MCF 10A (cell line): Measurements from ENCODE around the gene REPS2. TPM values are rescaled to one million over a fixed set of nuclear protein-coding genes. Genes with fewer than 3 reads are reported as not detected.
A peak's percentile ranks its signal among the peaks of the same experiment; 100 is the strongest.

Source experiments
- Bru-seq: library from RNA; stranded (reverse); fragments of 400-500 nt; gene quantifications from one replicate; lab custom pipeline; 2021; lab: Mats Ljungman, UMichigan
- BruChase-seq, 2 experiments: library from RNA; stranded (reverse); fragments of 400-500 nt; gene quantifications; one replicate each; lab custom pipeline; 2021; lab: Mats Ljungman, UMichigan
- BruUV-seq: library from RNA; stranded (reverse); fragments of 400-500 nt; replicated peaks from 2 replicates; lab custom pipeline; 2021; lab: Mats Ljungman, UMichigan
- CTCF ChIA-PET: fragments of 300-600 bp; sonication (Branson Sonifier 250); formaldehyde crosslinking; extraction: SDS; loops from one replicate; lab custom pipeline; 2021; ENCODE audit warnings: antibody characterized with exemption, inconsistent platforms; lab: Yijun Ruan, JAX
- POLR2A ChIA-PET: fragments of 300-600, 350-650 bp; sonication (Branson Sonifier 250); formaldehyde crosslinking; extraction: SDS; loops from one replicate; lab custom pipeline; 2020; ENCODE audit warnings: antibody characterized with exemption, inconsistent platforms; lab: Yijun Ruan, JAX
- DNase-seq: peaks from one replicate; pipeline ENCODE4 v3.0.0-alpha.2; 2018; ENCODE audit not compliant: unreplicated experiment
- H3K27ac Mint-ChIP-seq: one replicate; pipeline ENCODE4 v1.8.0; 2022; ENCODE audit warnings: mild to moderate bottlenecking, low read depth, mixed read lengths; ENCODE audit not compliant: unreplicated experiment
- H3K27me3 Mint-ChIP-seq: one replicate; pipeline ENCODE4 v1.8.0; 2022; ENCODE audit warnings: mixed read lengths; ENCODE audit not compliant: insufficient read depth, unreplicated experiment
- H3K36me3 Mint-ChIP-seq: one replicate; pipeline ENCODE4 v1.8.0; 2022; ENCODE audit warnings: mild to moderate bottlenecking, moderate library complexity, mixed read lengths; ENCODE audit not compliant: insufficient read depth, unreplicated experiment
- H3K4me1 Mint-ChIP-seq: one replicate; pipeline ENCODE4 v1.8.0; 2022; ENCODE audit warnings: mixed read lengths; ENCODE audit not compliant: insufficient read depth, unreplicated experiment
- H3K4me3 Mint-ChIP-seq: one replicate; pipeline ENCODE4 v1.8.0; 2022; ENCODE audit warnings: mild to moderate bottlenecking, moderate library complexity, mixed read lengths; ENCODE audit not compliant: unreplicated experiment
- H3K9me3 Mint-ChIP-seq: one replicate; pipeline ENCODE4 v1.8.0; 2022; ENCODE audit warnings: mixed read lengths; ENCODE audit not compliant: unreplicated experiment
- CTCF ChIP-seq: fragments of 200-600 bp; IDR thresholded peaks from one replicate; pipeline ENCODE4 v1.8.0; 2022; ENCODE audit warnings: antibody characterized with exemption, mild to moderate bottlenecking; ENCODE audit not compliant: unreplicated experiment
- intact Hi-C: fragments of 100-400 bp; cut with micrococcal nuclease; formaldehyde crosslinking; loops from 2 replicates; pipeline ENCODE4 v1.14.1; 2022
- long read RNA-seq: library from polyadenylated mRNA; stranded (forward); transcript quantifications from one replicate; pipeline ENCODE4 v2.0.0, GENCODE V29; 2022
- total RNA-seq: library from RNA; stranded (reverse); gene quantifications from 2 replicates; pipeline ENCODE4 v1.2.3, GENCODE V29; 2022

The REPS2 gene
- 6.9 and 8.1 TPM in 2 replicates for total RNA-seq
- Bru-seq, nascent RNA = percentile 49 among the genes with signal in this experiment
- percentile 49 among the genes with signal in this experiment for BruChase-seq, experiment 1, labeled RNA remaining after a 6-hour chase
- BruChase-seq, experiment 2, labeled RNA remaining after a 2-hour chase = percentile 45 among the genes with signal in this experiment
- long read RNA-seq, full-length matches to known transcripts = 1 of 11 reads
- long read RNA-seq, partial matches to known transcripts = 3 of 11 reads
- long read RNA-seq, other reads (novel, unspliced or antisense) = 7 of 11 reads

- H3K4me3 Mint-ChIP-seq = peak within 1 kb of the TSS; percentile 76
- peak; percentile 79 for DNase-seq
- intact Hi-C loops = loop anchor here (5.0 kb wide), 1 partner anchor 64 kb away; no protein-coding TSS in a partner anchor
- POLR2A ChIA-PET = interaction anchor here (0.6 to 1.5 kb wide), 3 partner anchors 26 to 64 kb away, joined by 3 to 5 read pairs (median 3); no protein-coding TSS in a partner anchor
- TF ChIP-seq CTCF = no peak
- no peaks in the 10 kb centered on the region for H3K36me3 Mint-ChIP-seq
- H3K9me3 Mint-ChIP-seq = peaks cover 5% of the 10 kb centered on the region
- H3K27ac Mint-ChIP-seq = no peak within 1 kb of the TSS
- H3K27me3 Mint-ChIP-seq = peaks cover 53% of the 10 kb centered on the region
- CTCF ChIA-PET = interaction anchor here (0.7 to 1.0 kb wide), 2 partner anchors 76 to 631 kb away, joined by 3 read pairs; partner anchors contain the start of gene RBBP7
- no TSS peak for BruUV-seq
- H3K4me1 Mint-ChIP-seq = no peaks in the 10 kb centered on the region
These were observed at the start of gene REPS2 for GRCh38 chrX:16946361-16946964. REPS2 (plus strand) TSS chrX:16946658; CDS start chrX:16946862, 204 bp downstream.

GRCh38 chrX:16897445-16897844, 49.0 kb upstream of the REPS2 start:
- H3K4me1 Mint-ChIP-seq = peaks cover 5% of the 10 kb centered on the region
- ChIA-PET POLR2A (interaction anchor here (0.6 kb wide), 1 partner anchor 157 kb away, joined by 3 read pairs; no protein-coding TSS in a partner anchor), CTCF (interaction anchor here (2.1 kb wide), 1 partner anchor 14 kb away, joined by 11 read pairs; no protein-coding TSS in a partner anchor)
- no peaks in the 10 kb centered on the region for H3K36me3 Mint-ChIP-seq
- no peak for TF ChIP-seq CTCF
- H3K9me3 Mint-ChIP-seq = no peaks in the 10 kb centered on the region
- intact Hi-C loops = no loop called here
- DNase-seq = no peak
- H3K4me3 Mint-ChIP-seq = no peak overlapping the region
- peaks cover 59% of the 10 kb centered on the region for H3K27me3 Mint-ChIP-seq
- BruUV-seq = no TSS peak
- no peak overlapping the region for H3K27ac Mint-ChIP-seq

- ChIA-PET POLR2A (interaction anchor here (0.7 kb wide), 1 partner anchor 11 kb away, joined by 3 read pairs; no protein-coding TSS in a partner anchor), CTCF (interaction anchor here (0.8 to 1.4 kb wide), 4 partner anchors 11 to 1334 kb away, joined by 3 to 7 read pairs (median 3); no protein-coding TSS in a partner anchor)
- Mint-ChIP-seq H3K4me1 (no peaks in the 10 kb centered on the region), H3K9me3 (no peaks in the 10 kb centered on the region), H3K27ac (no peak overlapping the region), H3K4me3 (no peak overlapping the region), H3K27me3 (peaks cover 73% of the 10 kb centered on the region), H3K36me3 (no peaks in the 10 kb centered on the region)
- DNase-seq = no peak
- BruUV-seq = no TSS peak
- TF ChIP-seq CTCF = no peak
- intact Hi-C loops = no loop called here
These were observed 43.0 kb upstream of the REPS2 start for GRCh38 chrX:16903274-16904022.
